Kidney (tissue), 14 donors: ENCODE measurements around the gene NEAT1. TPM values are rescaled to one million over a fixed set of nuclear protein-coding genes. Genes with fewer than 3 reads are reported as not detected.

Source experiments
- DNase-seq, 5 donors: peaks; one replicate each; pipeline ENCODE4 v3.0.0-alpha.2; 2013 to 2020
- FAIRE-seq: peaks from 2 replicates; lab custom pipeline; 2012; peaks lifted over from hg19 to GRCh38; lab: Jason Lieb, UNC
- H3K27ac ChIP-seq, 2 donors: one replicate each; pipeline ENCODE4 v1.7.0; 2013; ENCODE audit warnings: low read depth in 2 of 2, low read length in 2 of 2, inconsistent platforms in 1 of 2
- H3K27me3 ChIP-seq: one replicate; pipeline ENCODE4 v1.7.1; 2013; ENCODE audit warnings: low read length, inconsistent platforms; ENCODE audit not compliant: control insufficient read depth, insufficient read depth
- H3K36me3 ChIP-seq, 3 donors: one replicate each; pipeline versions ENCODE4 v1.7.0 to v1.7.1; 2013; ENCODE audit warnings: low read length in 3 of 3, control low read depth in 1 of 3, inconsistent platforms in 1 of 3; ENCODE audit not compliant: insufficient read depth in 3 of 3, control insufficient read depth in 2 of 3
- H3K4me1 ChIP-seq, 3 donors: one replicate each; pipeline versions ENCODE4 v1.7.0 to v1.7.1; 2013; ENCODE audit warnings: low read length in 3 of 3, inconsistent platforms in 1 of 3, low read depth in 1 of 3; ENCODE audit not compliant: control insufficient read depth in 2 of 3, insufficient read depth in 2 of 3
- H3K4me3 ChIP-seq, 3 donors: one replicate each; pipeline versions ENCODE4 v1.7.0 to v1.8.1; 2013; ENCODE audit warnings: low read length in 3 of 3, control low read depth in 1 of 3, inconsistent platforms in 1 of 3
- H3K9ac ChIP-seq, 3 donors: one replicate each; pipeline versions ENCODE4 v1.7.0 to v1.7.1; 2013; ENCODE audit warnings: low read length in 3 of 3, control low read depth in 1 of 3, inconsistent platforms in 1 of 3
- H3K9me3 ChIP-seq, 3 donors: one replicate each; pipeline versions ENCODE4 v1.7.0 to v1.7.1; 2013; ENCODE audit warnings: low read length in 3 of 3, control low read depth in 1 of 3, inconsistent platforms in 1 of 3; ENCODE audit not compliant: control insufficient read depth in 2 of 3, insufficient read depth in 1 of 3
- CTCF ChIP-seq: IDR thresholded peaks from 3 replicates; pipeline ENCODE4 v1.5.1; 2012; ENCODE audit warnings: mild to moderate bottlenecking, moderate library complexity, borderline replicate concordance; ENCODE audit not compliant: insufficient read depth; ENCODE audit errors: extremely low read depth
- intact Hi-C: fragments of 100-400 bp; cut with DNase I; formaldehyde crosslinking; loops from one replicate; pipeline ENCODE4 v1.11.1; 2022
- polyA plus RNA-seq: library from polyadenylated mRNA; stranded (reverse); fragments of 350-450 nt; fragmentation: Illumina TruSeq; extraction: RNeasy Lipid Tissue Mini Kit (QIAGEN cat#74804); gene quantifications from one replicate; pipeline ENCODE4 v1.2.3, GENCODE V29; 2014; ENCODE audit warnings: low read depth, low replicate concordance; ENCODE audit not compliant: insufficient read depth
- total RNA-seq: library from RNA; stranded (reverse); fragmentation: NEBNext Ultra II Directional; extraction: Animal tissue kit (Norgen Biotek cat#: 25700); gene quantifications from one replicate; pipeline ENCODE4 v1.2.1, GENCODE V29; 2021
- donor health status: control.
- donor health status: control.
- donor health status: control.
- donor health status: control.
- donor health status: control.
- donor health status: DM: yes; HTN: yes; CAD: no.
- donor health status: Normal renal cell carcinoma (clear cell type).

The NEAT1 gene
- total and polyA plus RNA-seq, 2 donors from 2014 or later, result 595 to 1,006 TPM

- Histone ChIP-seq H3K9ac (no peak overlapping the region), H3K4me1 (peaks cover 0 to 13% (median 11%) of the 10 kb centered on the region in 3 donors), H3K27me3 (no peaks in the 10 kb centered on the region), H3K27ac (peak overlapping the region; percentile 11 to 74), H3K4me3 (no peak overlapping the region), H3K9me3 (no peaks in the 10 kb centered on the region), H3K36me3 (peaks cover 0 to 40% (median 5%) of the 10 kb centered on the region in 3 donors)
- FAIRE-seq (no peak), DNase-seq (peak in 1 of 5 donors; percentile 66)
- intact Hi-C loops, result no loop called here
- no peak for TF ChIP-seq CTCF
Observed at GRCh38 chr11:65445604-65446445, 23.2 kb downstream of the NEAT1 start.

- H3K9ac ChIP-seq, result no peak overlapping the region
- H3K4me3 ChIP-seq, result no peak overlapping the region
- no peak for TF ChIP-seq CTCF
- H3K4me1 ChIP-seq, result peaks cover 0 to 12% (median 6%) of the 10 kb centered on the region in 3 donors
- H3K27me3 ChIP-seq, result no peaks in the 10 kb centered on the region
- intact Hi-C loops, result no loop called here
- FAIRE-seq, result no peak
- H3K36me3 ChIP-seq, result peaks cover 0 to 35% (median 5%) of the 10 kb centered on the region in 3 donors
- peak overlapping the region in 1 of 2 donors; percentile 17 for H3K27ac ChIP-seq
- DNase-seq, result peak in 1 of 5 donors; percentile 80
- H3K9me3 ChIP-seq, result no peaks in the 10 kb centered on the region
Observed at GRCh38 chr11:65446446-65447277, 24.1 kb downstream of the NEAT1 start.

DNA sequence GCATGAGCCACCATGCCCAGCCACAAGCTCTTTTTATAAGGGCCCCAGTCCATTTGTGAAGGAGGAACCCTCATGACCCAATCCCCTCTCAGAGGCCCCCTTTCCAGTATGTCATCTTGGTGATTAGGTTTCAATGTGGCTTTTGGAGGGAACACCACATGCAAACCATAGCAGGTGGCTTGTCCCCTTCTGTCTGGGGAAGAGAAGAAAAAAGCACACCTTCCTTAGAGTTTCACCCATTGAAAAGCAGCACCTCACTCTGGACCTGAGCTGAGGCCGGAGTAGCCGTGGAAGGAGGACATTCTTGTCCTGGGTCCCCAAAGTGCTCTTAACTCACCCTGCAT is 25.4 kb downstream of the NEAT1 start:
- H3K9ac ChIP-seq, result no peak overlapping the region
- H3K36me3 ChIP-seq, result peaks cover 0 to 26% (median 5%) of the 10 kb centered on the region in 3 donors
- DNase-seq (no peak), FAIRE-seq (no peak)
- no peak overlapping the region for H3K27ac ChIP-seq
- no peak for TF ChIP-seq CTCF
- no peaks in the 10 kb centered on the region for H3K9me3 ChIP-seq
- H3K4me3 ChIP-seq, result no peak overlapping the region
- no peaks in the 10 kb centered on the region for H3K27me3 ChIP-seq
- intact Hi-C loops, result no loop called here
- peaks cover 0 to 5% (median 4%) of the 10 kb centered on the region in 3 donors for H3K4me1 ChIP-seq
